Lower lobe of right lung (tissue), 2 donors: ENCODE data around the gene VIM. TPM values are rescaled to one million over a fixed set of nuclear protein-coding genes. Genes with fewer than 3 reads are reported as not detected.

Experiments
- ATAC-seq, 2 donors: fragments of 200-7000 bp; cut with Tn5 transposase; one replicate each; pipeline ENCODE4 v1.9.1; 2020 to 2022; ENCODE audit warnings: mild to moderate bottlenecking in 2 of 2, moderate library complexity in 2 of 2
- DNase-seq: peaks from one replicate; pipeline ENCODE4 v3.0.0-alpha.2; 2020
- H3K27ac ChIP-seq: fragments of 200-600 bp; one replicate; pipeline ENCODE4 v1.8.0; 2022
- H3K27me3 ChIP-seq: fragments of 200-600 bp; one replicate; pipeline ENCODE4 v1.8.0; 2022; ENCODE audit warnings: low read depth
- H3K36me3 ChIP-seq: fragments of 200-600 bp; one replicate; pipeline ENCODE4 v1.8.0; 2022; ENCODE audit warnings: mild to moderate bottlenecking
- H3K4me1 ChIP-seq: fragments of 200-600 bp; one replicate; pipeline ENCODE4 v1.8.0; 2022
- H3K4me3 ChIP-seq: fragments of 200-600 bp; one replicate; pipeline ENCODE4 v1.8.0; 2022; ENCODE audit warnings: mild to moderate bottlenecking
- H3K9me3 ChIP-seq: fragments of 200-600 bp; one replicate; pipeline ENCODE4 v1.8.0; 2022
- CTCF ChIP-seq: fragments of 200-600 bp; IDR thresholded peaks from one replicate; pipeline ENCODE4 v1.8.0; 2022; ENCODE audit warnings: antibody characterized with exemption, mild to moderate bottlenecking
- intact Hi-C: fragments of 100-400 bp; cut with DNase I; formaldehyde crosslinking; loops from one replicate; pipeline ENCODE4 v1.11.0; 2022
- total RNA-seq: library from RNA; stranded (reverse); fragmentation: NEBNext Ultra II Directional; extraction: Animal tissue kit (Norgen Biotek cat#: 25700); gene quantifications from one replicate; pipeline ENCODE4 v1.2.1, GENCODE V29; 2021
- donor health status: DM: no; HTN: yes; CAD: no; lungs with severe emphysema.

VIM gene
- total RNA-seq, 1 donor from 2014 or later, result 1,797 TPM

GRCh38 chr10:17229016-17229716 lies 1.1 kb downstream of the VIM start:
- Histone ChIP-seq H3K27ac (peak overlapping the region; percentile 99), H3K9me3 (no peaks in the 10 kb centered on the region), H3K36me3 (peaks cover 36% of the 10 kb centered on the region), H3K4me3 (peak overlapping the region; percentile 93), H3K27me3 (no peaks in the 10 kb centered on the region), H3K4me1 (peaks cover 48% of the 10 kb centered on the region)
- intact Hi-C loops, result no loop called here
- DNase-seq (peak; percentile 92), ATAC-seq (peak; percentile 79 to 85)
- peak; percentile 12 for TF ChIP-seq CTCF

GRCh38 chr10:17229717-17229966 lies 1.6 kb downstream of the VIM start:
- no peaks in the 10 kb centered on the region for H3K27me3 ChIP-seq
- peak overlapping the region; percentile 99 for H3K27ac ChIP-seq
- ATAC-seq, result no peak
- H3K4me1 ChIP-seq, result peaks cover 53% of the 10 kb centered on the region
- H3K36me3 ChIP-seq, result peaks cover 41% of the 10 kb centered on the region
- DNase-seq, result no peak
- no peak for TF ChIP-seq CTCF
- no peaks in the 10 kb centered on the region for H3K9me3 ChIP-seq
- H3K4me3 ChIP-seq, result peak overlapping the region; percentile 93
- intact Hi-C loops, result no loop called here

- peaks cover 57% of the 10 kb centered on the region for H3K4me1 ChIP-seq
- intact Hi-C loops, result no loop called here
- H3K4me3 ChIP-seq, result peak overlapping the region; percentile 93
- ATAC-seq (peak; percentile 74 to 87), DNase-seq (peak; percentile 96)
- H3K27me3 ChIP-seq, result no peaks in the 10 kb centered on the region
- no peak for TF ChIP-seq CTCF
- H3K27ac ChIP-seq, result peak overlapping the region; percentile 99
- H3K9me3 ChIP-seq, result no peaks in the 10 kb centered on the region
- H3K36me3 ChIP-seq, result peaks cover 45% of the 10 kb centered on the region
Measured at GRCh38 chr10:17229967-17230682, 2.1 kb downstream of the VIM start.

- Histone ChIP-seq H3K27ac (peak overlapping the region; percentile 99), H3K4me3 (peak overlapping the region; percentile 93), H3K4me1 (peaks cover 68% of the 10 kb centered on the region), H3K36me3 (peaks cover 62% of the 10 kb centered on the region), H3K27me3 (no peaks in the 10 kb centered on the region), H3K9me3 (no peaks in the 10 kb centered on the region)
- intact Hi-C loops, result no loop called here
- ATAC-seq (no peak), DNase-seq (no peak)
- TF ChIP-seq CTCF, result no peak
Measured at GRCh38 chr10:17231788-17232187, 3.7 kb downstream of the VIM start.

GRCh38 chr10:17232276-17232960 lies 4.4 kb downstream of the VIM start:
- peak overlapping the region; percentile 93 for H3K4me3 ChIP-seq
- intact Hi-C loops, result no loop called here
- peaks cover 68% of the 10 kb centered on the region for H3K36me3 ChIP-seq
- no peaks in the 10 kb centered on the region for H3K27me3 ChIP-seq
- H3K27ac ChIP-seq, result peak overlapping the region; percentile 99
- no peaks in the 10 kb centered on the region for H3K9me3 ChIP-seq
- DNase-seq, result no peak
- no peak for ATAC-seq
- H3K4me1 ChIP-seq, result peaks cover 66% of the 10 kb centered on the region
- no peak for TF ChIP-seq CTCF
